Suppressor macrophage (primary cell): ENCODE measurements around the gene MAEL.

Experiments used
- DNase-seq, 4 experiments: peaks; one replicate each; pipeline ENCODE4 v3.0.0-alpha.2; 2020 to 2022

MAEL gene

DNA sequence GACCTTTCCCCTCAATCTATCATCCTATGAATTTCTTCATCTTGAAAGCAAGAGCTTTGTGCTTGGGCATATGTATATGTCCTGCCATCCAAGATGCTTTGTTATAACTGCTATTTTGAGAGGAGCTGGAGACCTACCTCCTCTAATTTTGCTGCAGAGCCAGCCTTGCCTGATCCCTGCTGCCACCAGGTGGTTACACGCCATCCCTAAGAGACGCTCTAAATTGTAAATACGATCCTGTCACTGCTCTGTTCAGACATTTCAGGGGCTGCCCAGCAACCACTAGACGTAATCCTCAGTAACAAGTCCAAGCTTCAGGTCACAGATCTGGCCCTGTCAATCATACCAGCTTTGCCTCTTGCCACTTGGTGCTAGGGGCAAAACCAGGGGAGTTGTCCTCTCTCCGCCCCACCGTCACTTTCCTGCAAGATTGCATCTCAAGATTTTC lies 68.2 kb downstream of the MAEL start:
- DNase-seq = peak in 3 of 4 experiments; percentile 26 to 51 (median 41)

DNA sequence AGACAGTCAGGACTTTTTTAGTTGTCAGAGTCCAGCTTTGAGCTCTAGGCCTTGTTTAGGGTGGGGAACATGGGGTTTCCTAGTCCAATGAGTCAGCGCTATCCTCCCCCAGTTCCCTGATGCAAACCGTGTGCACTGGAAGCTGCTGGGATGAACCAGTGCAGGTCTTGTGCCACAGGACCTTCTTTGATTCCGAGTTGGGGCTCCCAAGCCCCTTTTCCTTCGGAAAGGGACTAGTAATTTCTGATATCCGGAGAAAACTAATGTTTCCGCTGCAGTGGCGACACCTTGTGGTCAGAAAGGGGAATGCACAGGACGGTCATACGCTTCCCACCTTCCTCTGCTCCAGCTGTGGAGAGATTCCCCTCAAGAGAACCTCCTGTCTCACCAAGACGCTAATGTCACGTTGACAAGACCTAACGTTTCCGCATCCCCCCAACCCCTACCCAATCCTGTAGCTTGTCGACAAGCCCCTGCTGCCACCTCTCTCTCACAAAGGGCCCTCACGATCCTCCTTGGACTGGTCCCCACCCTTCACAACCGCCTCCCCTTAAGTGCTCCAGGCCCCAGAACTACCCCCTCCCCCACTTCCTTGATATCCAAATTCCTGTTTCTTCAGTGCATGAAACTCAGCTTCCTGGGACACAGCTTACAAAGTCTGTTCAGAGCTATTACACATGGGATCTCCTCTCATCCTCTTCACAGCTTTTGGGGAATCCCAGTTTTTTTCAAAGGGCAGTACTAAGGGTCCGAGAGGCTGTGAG lies 70.1 kb downstream of the MAEL start:
- peak; percentile 68 to 86 (median 81) for DNase-seq

DNA sequence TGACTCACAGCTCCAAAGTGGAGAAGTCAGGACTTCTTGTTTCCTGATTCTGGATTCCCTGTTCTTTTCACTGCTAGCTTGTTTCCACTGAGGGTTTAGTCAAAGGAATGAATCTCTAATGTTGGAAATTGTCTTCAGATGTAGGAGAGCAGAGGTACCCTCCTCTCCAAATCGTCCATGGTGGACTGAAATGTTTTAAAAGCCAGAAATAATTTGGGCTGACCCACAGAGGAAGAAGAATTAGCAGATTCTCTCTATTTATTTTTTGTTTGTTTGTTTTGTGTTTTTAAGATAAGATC lies 70.7 kb downstream of the MAEL start:
- no peak for DNase-seq

DNA sequence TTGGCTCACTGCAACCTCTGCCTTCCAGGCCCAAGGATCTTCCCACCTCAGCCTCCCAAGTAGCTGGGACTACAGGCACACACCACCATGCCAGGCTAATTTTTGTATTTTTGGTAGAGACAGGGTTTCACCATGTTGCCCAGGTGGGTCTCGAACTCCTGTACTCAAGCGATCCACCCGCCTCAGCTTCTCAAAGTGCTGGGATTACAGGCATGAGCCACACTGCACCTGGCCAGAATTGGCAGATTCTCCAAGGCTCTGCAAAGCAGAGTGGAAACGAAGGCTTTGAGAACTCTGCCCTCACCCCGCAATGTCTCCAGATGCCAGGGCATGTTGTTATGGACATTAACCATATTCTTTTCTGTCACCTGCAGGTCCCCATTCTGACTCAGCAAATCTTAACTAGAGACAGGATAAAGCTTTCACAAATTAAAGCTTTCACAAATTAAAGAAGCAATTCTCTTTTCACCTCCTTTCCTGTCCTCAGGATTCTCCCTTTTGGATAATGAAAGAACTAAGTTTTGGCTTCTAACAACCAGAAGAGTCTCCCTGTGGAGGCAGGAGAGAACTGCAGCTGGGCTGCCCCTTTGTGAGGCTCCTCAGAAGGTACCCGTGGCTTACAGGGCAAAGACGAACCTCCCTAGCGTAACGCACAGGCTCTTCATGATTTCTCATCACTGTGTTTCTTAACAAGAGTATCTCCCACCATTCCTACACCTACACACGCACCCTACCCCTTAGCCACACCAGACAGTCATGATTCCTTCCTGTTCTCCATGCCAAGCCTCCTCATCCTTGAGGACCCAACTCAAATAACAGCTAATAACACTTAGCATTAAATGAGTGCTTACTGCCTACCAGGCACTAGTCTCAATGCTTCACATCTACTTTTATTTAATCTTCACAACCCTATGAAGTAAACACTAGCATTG lies 71.3 kb downstream of the MAEL start:
- no peak for DNase-seq

DNA sequence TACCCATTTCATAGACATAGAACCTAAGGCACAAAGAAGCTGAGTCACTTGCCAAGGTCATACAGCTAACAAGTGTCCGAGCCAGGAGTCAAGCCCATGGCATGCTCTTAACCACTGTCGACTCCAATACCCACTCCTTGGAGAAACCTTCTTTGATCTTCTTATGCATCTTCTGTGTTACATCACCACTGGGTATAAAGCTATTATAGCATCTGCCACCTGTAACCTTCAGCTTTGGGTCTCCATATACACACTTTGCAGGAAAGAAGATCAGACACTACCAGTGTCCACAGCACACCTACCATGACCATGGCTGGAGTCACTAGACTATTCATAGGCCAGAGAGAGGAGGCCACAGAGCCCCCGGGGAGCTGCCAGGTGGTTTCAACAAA lies 72.0 kb downstream of the MAEL start:
- no peak for DNase-seq

DNA sequence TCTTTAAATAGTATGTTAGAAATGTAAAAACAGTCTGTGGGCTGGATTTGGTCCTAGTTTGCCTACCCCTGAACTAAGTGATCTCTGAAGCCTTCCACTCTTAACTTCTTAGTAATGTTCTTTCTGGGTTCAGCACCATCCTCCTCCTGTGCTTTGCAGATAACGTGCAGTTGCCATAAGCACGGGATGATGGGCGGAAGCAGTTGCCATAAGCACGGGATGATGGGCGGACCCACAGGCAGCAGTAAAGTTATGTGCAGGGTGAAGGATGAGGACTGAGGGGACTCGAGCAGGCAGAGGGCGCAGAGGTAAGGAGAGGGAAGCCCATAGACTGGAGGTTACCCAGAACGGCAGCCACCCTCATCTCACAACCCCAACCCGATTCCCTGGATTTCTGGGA lies 75.5 kb downstream of the MAEL start:
- DNase-seq = no peak

DNA sequence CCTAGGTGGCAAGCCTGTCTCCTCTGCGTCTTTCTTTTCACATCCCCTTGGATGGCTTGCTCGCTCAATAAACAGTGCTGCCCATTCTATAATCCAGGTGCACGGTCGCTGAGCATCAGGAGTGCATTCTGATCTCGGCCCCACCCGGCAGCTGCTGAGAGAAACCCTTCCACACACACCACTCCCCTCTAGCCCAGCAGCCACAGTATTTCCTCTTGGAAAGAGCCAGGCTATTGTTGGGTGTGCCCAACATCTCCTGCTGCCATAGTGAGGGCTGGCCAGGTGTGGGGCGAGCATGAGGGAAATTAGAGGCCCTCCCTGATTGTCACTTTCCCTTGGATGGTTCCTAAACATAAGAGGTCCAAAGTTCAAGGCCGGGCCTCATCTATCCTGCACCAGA lies 76.4 kb downstream of the MAEL start:
- DNase-seq = no peak

DNA sequence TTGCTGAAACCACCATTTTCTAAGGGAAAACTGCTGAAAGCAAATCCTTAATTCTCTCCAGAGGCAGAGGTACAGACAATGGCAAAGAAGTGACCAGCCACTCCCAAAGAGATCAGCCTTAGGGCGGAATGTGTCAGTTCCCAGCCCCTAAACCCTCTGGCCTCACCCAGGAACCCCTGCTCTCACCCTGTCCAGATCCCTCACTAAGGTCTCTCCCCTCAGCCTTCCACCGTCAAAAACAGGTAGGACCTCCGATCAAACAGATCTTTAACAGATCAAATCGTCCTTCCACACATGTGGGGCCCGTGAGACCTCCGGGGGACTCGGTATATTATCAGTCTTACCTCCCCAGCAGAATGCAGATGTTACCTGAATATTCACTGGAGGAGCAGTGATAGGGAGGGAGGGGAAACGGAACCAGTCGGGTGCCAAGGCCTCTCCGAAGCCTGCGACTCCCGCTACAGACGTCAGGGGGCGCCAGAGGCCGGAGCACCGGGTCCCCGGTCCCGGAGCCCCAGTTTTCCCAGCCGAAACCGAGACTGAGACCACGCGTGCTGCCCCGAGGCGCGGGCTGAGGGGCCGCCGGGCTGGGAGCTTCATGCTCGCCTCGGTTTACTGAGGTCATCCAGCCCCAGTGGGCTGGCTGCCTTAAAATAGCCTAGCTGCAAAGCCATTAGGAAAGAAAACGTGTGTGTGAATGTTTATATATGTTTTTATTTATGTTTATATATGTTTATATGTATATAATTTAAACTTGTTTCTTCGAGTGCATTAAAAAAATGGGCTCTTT lies 77.4 kb downstream of the MAEL start:
- DNase-seq = peak; percentile 74 to 88 (median 86)

DNA sequence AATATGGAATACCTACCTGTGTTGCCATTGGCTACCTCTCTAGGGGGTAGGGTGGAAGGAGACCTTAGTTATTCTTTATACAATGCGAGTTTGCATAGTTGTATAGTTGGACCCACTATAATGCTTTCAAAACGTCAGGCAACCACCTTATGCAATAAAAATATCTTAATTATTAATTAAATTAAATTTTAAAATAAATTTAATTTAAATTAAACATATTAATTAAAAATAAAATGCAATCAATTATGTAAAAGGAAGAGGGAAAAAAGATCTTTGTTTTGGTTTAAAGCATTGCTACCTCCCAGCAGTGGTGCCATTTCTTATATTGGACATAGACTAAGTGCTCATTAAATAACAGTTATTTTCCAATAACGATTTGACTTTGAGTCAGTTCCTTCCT lies 78.8 kb downstream of the MAEL start:
- DNase-seq = no peak

DNA sequence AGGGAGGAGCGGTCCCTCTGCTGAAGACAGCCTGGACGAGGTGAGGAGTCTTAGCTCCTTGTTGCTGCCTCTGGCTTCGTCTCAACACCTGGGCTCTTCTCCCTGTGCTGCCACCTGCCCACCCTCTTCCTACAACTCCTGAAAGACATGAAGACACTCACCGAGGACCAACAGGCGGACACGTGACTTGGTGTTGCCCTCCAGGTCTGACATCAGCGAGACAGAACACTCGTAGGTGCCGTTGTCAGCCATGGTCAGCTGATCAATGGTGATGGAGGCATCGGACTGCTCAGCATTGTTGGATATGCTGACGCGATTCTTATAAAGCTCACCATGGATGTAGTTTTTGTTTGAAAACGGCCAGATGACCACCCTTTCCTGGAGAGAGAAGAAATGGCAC lies 79.7 kb downstream of the MAEL start:
- no peak for DNase-seq

DNA sequence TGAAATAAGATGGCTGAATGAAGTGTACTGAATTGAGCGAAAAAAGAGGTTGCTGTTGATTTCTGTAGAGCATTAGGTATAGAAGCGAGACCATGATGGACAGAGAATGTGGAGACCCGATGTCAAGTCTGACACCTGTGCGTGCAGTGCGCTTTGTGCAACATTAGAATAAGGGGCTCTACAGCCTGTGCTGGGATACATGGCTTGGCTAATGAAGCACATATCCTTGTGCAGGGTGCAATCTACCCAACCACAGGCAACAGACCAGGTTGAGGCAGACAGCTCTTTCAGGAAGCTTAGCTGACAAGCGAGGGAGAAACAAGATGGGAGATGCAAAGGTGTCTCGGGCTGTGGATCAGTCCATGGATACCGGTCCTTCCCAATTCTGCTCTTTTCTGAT lies 82.2 kb downstream of the MAEL start:
- DNase-seq = no peak
